K562 (cell line): ENCODE data around the gene MYO7A. TPM values are rescaled to one million over a fixed set of nuclear protein-coding genes. Genes with fewer than 3 reads are reported as not detected.

ENCODE experiments used
- ATAC-seq: fragments of 200-7000 bp; cut with Tn5 transposase; 3 replicates; pipeline ENCODE4 v1.9.1; 2020; ENCODE audit warnings: moderate library complexity
- BruUV-seq: library from RNA; stranded (reverse); fragments of 400-500 nt; replicated peaks from 2 replicates; lab custom pipeline; 2021; lab: Mats Ljungman, UMichigan
- CTCF ChIA-PET: fragments of 300-600 bp; formaldehyde crosslinking; extraction: SDS; loops from one replicate; lab custom pipeline; 2021; ENCODE audit warnings: low intra/inter-chr PET ratio; lab: Yijun Ruan, JAX
- POLR2A ChIA-PET: fragments of 300-600, 350-650 bp; sonication (Branson Sonifier 250); formaldehyde crosslinking; extraction: SDS; loops from one replicate; lab custom pipeline; 2021; ENCODE audit warnings: antibody characterized with exemption, inconsistent platforms; lab: Yijun Ruan, JAX
- DNase-seq, 4 experiments: peaks; one replicate each; pipeline versions ENCODE4 v3.0.0 to v3.0.0-alpha.2; 2011 to 2018; ENCODE audit warnings: low spot score in 3 of 4, mixed read lengths in 3 of 4; ENCODE audit errors: extremely low read depth in 1 of 4
- FAIRE-seq: peaks from 2 replicates; lab custom pipeline; 2011; peaks lifted over from hg19 to GRCh38; lab: Jason Lieb, UNC
- H2AFZ ChIP-seq: 2 replicates; pipeline ENCODE4 v1.6.0; 2011; ENCODE audit warnings: low read depth, low read length, control low read depth, inconsistent platforms
- H3K27ac ChIP-seq: fragments of 200-600 bp; 3 replicates; pipeline ENCODE4 v1.8.0; 2011; ENCODE audit warnings: low read depth, mild to moderate bottlenecking, control low read depth, inconsistent platforms, low read length, moderate library complexity, mixed read lengths; ENCODE audit errors: extremely low read depth
- H3K27me3 ChIP-seq, 2 experiments: fragments of 300-600 bp in 1 of 2; 2 replicates in 1 of 2; 3 replicates in 1 of 2; pipeline versions ENCODE4 v1.6.0 to v1.8.0; 2011; ENCODE audit warnings: inconsistent platforms in 2 of 2, low read length in 2 of 2, mild to moderate bottlenecking in 1 of 2, mixed read lengths in 1 of 2, moderate library complexity in 1 of 2; ENCODE audit not compliant: control insufficient read depth in 2 of 2, insufficient read depth in 2 of 2
- H3K36me3 ChIP-seq: fragments of 300-600 bp; 3 replicates; pipeline ENCODE4 v1.8.0; 2011; ENCODE audit warnings: mild to moderate bottlenecking, low read length, inconsistent platforms; ENCODE audit not compliant: control insufficient read depth, insufficient read depth
- H3K4me1 ChIP-seq, 2 experiments: fragments of 200-600 bp in 1 of 2; replicated peaks in 1 of 2; 2 replicates in 1 of 2; 3 replicates in 1 of 2; pipeline versions ENCODE4 v1.5.1 to v1.8.0; 2011; ENCODE audit warnings: inconsistent platforms in 2 of 2, low read length in 2 of 2, mild to moderate bottlenecking in 1 of 2, mixed read lengths in 1 of 2, moderate library complexity in 1 of 2; ENCODE audit not compliant: control insufficient read depth in 2 of 2, insufficient read depth in 2 of 2
- H3K4me2 ChIP-seq: 2 replicates; pipeline ENCODE4 v1.6.1; 2011; ENCODE audit warnings: low read length, control low read depth, inconsistent platforms, mixed read lengths; ENCODE audit not compliant: insufficient read depth
- H3K4me3 ChIP-seq: fragments of 200-600 bp; sonication (generic), shearing (Covaris generic); 2 replicates; pipeline ENCODE4 v1.5.1; 2016; ENCODE audit warnings: control low read depth, inconsistent platforms
- H3K79me2 ChIP-seq: fragments of 200-600 bp; 3 replicates; pipeline ENCODE4 v1.8.0; 2011; ENCODE audit warnings: low read length, inconsistent platforms; ENCODE audit not compliant: control insufficient read depth, insufficient read depth
- H3K9ac ChIP-seq, 2 experiments: 2 replicates each; pipeline versions ENCODE4 v1.6.0 to v1.6.1; 2011; ENCODE audit warnings: low read depth in 2 of 2, low read length in 2 of 2, control low read depth in 1 of 2, inconsistent platforms in 1 of 2, mild to moderate bottlenecking in 1 of 2, mixed read lengths in 1 of 2; ENCODE audit not compliant: insufficient read depth in 1 of 2
- H3K9me1 ChIP-seq: one replicate; pipeline ENCODE4 v1.6.0; 2011; ENCODE audit warnings: inconsistent platforms, mild to moderate bottlenecking, low read length, moderate library complexity; ENCODE audit not compliant: control insufficient read depth, insufficient read depth
- H3K9me3 ChIP-seq: replicated peaks from 2 replicates; pipeline ENCODE4 v1.5.1; 2011; ENCODE audit warnings: low read depth, low read length, inconsistent platforms; ENCODE audit not compliant: control insufficient read depth, insufficient read depth
- H4K20me1 ChIP-seq: replicated peaks from 2 replicates; pipeline ENCODE4 v1.6.1; 2011; ENCODE audit warnings: low read length, inconsistent platforms, mixed read lengths; ENCODE audit not compliant: control insufficient read depth, insufficient read depth
- ADNP ChIP-seq: fragments of 200-800 bp; sonication (Bioruptor generic); IDR thresholded peaks from 2 replicates; pipeline ENCODE4 v1.6.1; 2016; ENCODE audit warnings: missing genetic modification characterization, missing compliant biosample characterization
- ARHGAP35 ChIP-seq: fragments of 450-650 bp; IDR thresholded peaks from 2 replicates; pipeline ENCODE4 v1.6.1; 2018; ENCODE audit not compliant: partially characterized antibody
- CGGBP1 ChIP-seq: fragments of 250-450 bp; sonication (Bioruptor Pico); IDR thresholded peaks from 2 replicates; pipeline ENCODE4 v1.9.0; 2021; ENCODE audit warnings: mild to moderate bottlenecking
- GTF2E2 ChIP-seq: fragments of 200-800 bp; sonication (Bioruptor generic); IDR thresholded peaks from 2 replicates; pipeline ENCODE4 v1.6.1; 2016; ENCODE audit warnings: missing genetic modification characterization, missing compliant biosample characterization
- NFATC3 ChIP-seq: fragments of 450-650 bp; IDR thresholded peaks from 2 replicates; pipeline ENCODE4 v1.6.1; 2017; ENCODE audit warnings: mild to moderate bottlenecking
- PPARD ChIP-seq: fragments of 250-450 bp; sonication (Bioruptor Pico); IDR thresholded peaks from 2 replicates; pipeline ENCODE4 v1.8.0; 2022; ENCODE audit warnings: inconsistent platforms, mild to moderate bottlenecking, moderate library complexity
- ZNF589 ChIP-seq: fragments of 200-800 bp; sonication (Bioruptor generic); IDR thresholded peaks from 2 replicates; pipeline ENCODE4 v1.6.1; 2016; ENCODE audit warnings: low read depth, missing genetic modification characterization, missing compliant biosample characterization
- WGBS: fragments of 100-300 bp; shearing (Covaris generic); methylation state at CpG from one replicate; pipeline ENCODE4 v1.1.6; 2016; ENCODE audit warnings: low coverage, mixed read lengths; ENCODE audit not compliant: insufficient coverage; ENCODE audit errors: missing lambda C conversion rate; 5-methylcytosine and 5-hydroxymethylcytosine counted together
- in situ Hi-C: fragments of 300-500 bp; cut with MboI; formaldehyde crosslinking; loops from 4 replicates; pipeline ENCODE4 v1.15.0; 2018; ENCODE audit warnings: inconsistent platforms, mixed read lengths
- intact Hi-C: fragments of 100-400 bp; cut with micrococcal nuclease; formaldehyde crosslinking; loops from 2 replicates; pipeline ENCODE4 v1.14.2; 2022
- polyA plus RNA-seq, 8 experiments: library from polyadenylated mRNA; depleted of rRNA in 4 of 8; stranded (reverse) in 5 of 8; unstranded in 3 of 8; fragments of >200 nt; fragmentation: Nextera tagmentation in 2 of 8; fragmentation: Illumina TruSeq in 1 of 8; extraction: Ambion mirVana in 2 of 8; extraction: Trizol in 1 of 8; gene quantifications; 2 replicates each; pipeline versions ENCODE4 v1.2.1 to v1.2.3, GENCODE V29; 2011 to 2014; ENCODE audit warnings: inconsistent platforms in 1 of 8, missing spikeins in 1 of 8
- total RNA-seq, 7 experiments: library from RNA; depleted of rRNA in 6 of 7; stranded (reverse); fragments of >200 nt in 6 of 7; fragmentation: Illumina TruSeq in 2 of 7; extraction: Trizol in 2 of 7; gene quantifications; 2 replicates each; pipeline versions ENCODE4 v1.2.1 to v1.2.3, GENCODE V29; 2011 to 2021; ENCODE audit warnings: low replicate concordance in 1 of 7

Gene MYO7A
- total and polyA plus RNA-seq, 9 of the 15 experiments (the other 6 are each of a cell fraction or from before 2014, with no cell fraction given): 0.01 to 0.11 (median 0.07) TPM; not detected in 1

- WGBS: 4% methylated on average over 4 of the region's 4 CpGs
- no peaks in the 10 kb centered on the region for H3K36me3 ChIP-seq
- H3K9me1 ChIP-seq: no peaks in the 10 kb centered on the region
- H3K4me1 ChIP-seq: no peaks in the 10 kb centered on the region
- no peak overlapping the region for H3K9ac ChIP-seq
- FAIRE-seq: no peak
- BruUV-seq: no TSS peak
- no peak overlapping the region for H3K4me3 ChIP-seq
- DNase-seq: no peak
- H2AFZ ChIP-seq: no peak overlapping the region
- in situ Hi-C loops: no loop called here
- no peaks in the 10 kb centered on the region for H3K79me2 ChIP-seq
- no peak overlapping the region for H3K27ac ChIP-seq
- ChIA-PET CTCF (interaction anchor here (0.6 kb wide), 1 partner anchor 391 kb away, joined by 3 read pairs; no protein-coding TSS in a partner anchor), POLR2A (interaction anchor here (0.8 kb wide), 1 partner anchor 10 kb away, joined by 5 read pairs; no protein-coding TSS in a partner anchor)
- H4K20me1 ChIP-seq: no peaks in the 10 kb centered on the region; the same call in 1 of the 2 replicates
- peaks cover 0 to 5% of the 10 kb centered on the region in 2 experiments; a peak in 1 of 5 replicates for H3K27me3 ChIP-seq
- H3K4me2 ChIP-seq: no peak overlapping the region
- TF ChIP-seq PPARD (CRISPR knock-in tag): no peak
- TF ChIP-seq NFATC3: no peak
- no peak for TF ChIP-seq GTF2E2 (tag)
- TF ChIP-seq ARHGAP35: no peak
- TF ChIP-seq CGGBP1 (CRISPR knock-in tag): no peak
- TF ChIP-seq ZNF589 (CRISPR knock-in tag): no peak
- TF ChIP-seq ADNP (tag): no peak
- TF ChIP-seq, all 486 proteins: peak for 0
- intact Hi-C loops: no loop called here
- ATAC-seq: no peak
- H3K9me3 ChIP-seq: no peaks in the 10 kb centered on the region
Observed at GRCh38 chr11:77232242-77232641, 104.2 kb downstream of the MYO7A start.
